T-helper 22 cell (primary cell): ENCODE data around the gene CCDC89.

ENCODE experiments used
- DNase-seq: peaks from one replicate; pipeline ENCODE4 v3.0.0-alpha.2; 2020; ENCODE audit warnings: low read depth

CCDC89 gene

DNA sequence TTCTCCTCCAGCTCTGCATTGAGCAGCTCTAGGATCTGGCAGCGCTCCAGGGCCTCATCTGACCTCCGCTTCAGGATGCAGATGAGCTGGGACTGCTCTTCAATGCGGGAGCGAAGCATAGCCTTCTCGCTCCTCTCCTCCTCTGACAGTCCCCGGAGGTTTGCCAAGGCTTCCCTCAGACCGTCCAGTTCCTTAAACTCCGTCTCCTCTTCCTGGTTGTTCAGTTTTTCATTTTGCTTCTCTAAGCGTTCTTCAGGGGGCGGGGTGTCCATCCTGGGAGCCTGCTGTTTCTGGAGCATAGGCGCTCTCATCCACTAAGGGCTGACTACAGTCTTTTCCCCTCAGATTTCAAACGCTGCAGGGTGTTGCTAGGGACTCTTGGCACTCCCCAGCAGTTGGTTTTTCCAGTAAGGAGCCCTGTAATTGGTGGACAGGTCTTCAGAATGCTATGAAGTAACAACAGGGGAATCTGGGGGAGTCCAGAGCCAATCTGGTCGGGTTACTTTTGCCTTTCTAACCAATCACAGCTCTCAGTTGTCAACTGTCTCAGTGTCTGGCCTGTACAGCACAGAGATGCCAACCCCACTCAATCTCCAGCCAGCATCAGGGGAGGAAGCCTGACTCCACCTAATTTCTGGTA is at the start of gene CCDC89:
TSS of gene CCDC89 (minus strand) at position 376 of the 640 bp plus-strand sequence. CDS start at position 311, 65 bp downstream.
- no peak for DNase-seq

DNA sequence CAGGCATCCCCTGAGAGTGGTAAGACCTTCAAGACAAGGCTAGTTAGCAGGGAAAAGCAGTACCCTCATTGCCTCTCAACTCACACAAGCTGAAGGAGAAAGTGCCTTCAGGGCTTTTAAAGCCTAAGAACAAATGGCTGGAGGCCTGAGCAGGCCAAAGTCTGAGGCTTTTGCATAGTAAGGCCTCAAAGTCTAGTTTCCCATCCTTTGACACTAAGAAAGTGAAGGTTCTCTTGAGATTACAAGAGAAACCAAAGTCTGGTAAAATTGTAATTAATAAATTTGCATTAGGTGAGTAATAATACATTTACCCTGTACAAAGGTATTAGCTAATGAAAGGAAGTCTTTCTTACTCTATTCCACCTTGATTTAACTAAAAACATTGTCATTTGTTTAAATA is 47.0 kb upstream of the CCDC89 start:
- DNase-seq, result no peak

DNA sequence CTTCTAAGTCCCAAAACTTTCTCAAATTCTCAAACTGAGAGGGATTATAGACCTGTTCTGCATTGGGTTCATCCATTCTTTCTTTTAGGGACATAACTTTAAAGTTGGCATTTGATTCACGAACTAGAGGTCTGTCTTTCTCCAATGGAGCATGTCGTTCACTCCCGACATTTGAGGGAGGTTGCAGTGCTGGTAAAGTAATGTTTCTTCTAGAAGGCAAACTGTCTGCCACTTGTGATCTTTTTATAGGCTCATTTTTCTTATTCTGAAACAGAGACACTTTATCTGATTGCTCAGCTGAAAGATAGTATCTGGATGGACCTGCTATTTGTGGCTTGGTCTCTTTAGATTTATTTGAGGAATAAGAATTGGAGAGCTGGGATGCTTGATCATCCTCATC is 40.4 kb upstream of the CCDC89 start:
- DNase-seq, result no peak

DNA sequence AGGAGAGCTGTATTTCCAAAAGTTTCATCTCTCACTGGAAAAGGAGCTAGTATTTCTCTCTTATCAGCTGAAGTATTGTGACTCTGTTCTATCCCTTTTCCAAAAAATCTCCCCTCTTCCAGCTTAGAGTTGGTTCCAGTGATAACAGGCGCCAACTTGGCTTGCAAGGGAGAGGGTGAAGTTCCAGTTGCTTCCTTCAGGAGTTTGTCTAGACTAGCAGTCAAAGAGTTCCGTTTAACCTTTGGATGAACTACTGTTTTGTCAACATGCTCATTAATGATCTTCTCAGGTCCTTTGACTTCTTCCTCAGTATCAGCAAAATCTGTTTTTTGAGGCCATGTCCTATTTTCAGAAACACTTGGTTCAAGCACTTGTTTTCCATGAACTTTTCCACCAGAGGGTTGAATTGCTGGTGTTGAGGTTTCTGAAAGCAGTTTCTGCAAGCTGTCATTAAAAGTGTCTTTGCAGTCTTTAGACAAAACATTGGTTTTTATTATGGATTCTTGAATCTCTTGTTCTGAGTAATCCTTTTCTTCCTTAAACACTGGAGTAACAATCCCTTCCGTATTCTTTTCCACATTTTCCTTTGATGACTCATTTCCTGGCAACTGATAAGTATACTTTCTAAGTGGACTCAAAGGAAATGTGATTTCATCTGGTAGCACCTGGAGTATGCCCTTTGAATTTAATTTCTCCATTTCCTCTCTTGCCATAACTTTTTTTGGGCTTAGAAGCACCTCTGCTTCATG is 39.7 kb upstream of the CCDC89 start:
- no peak for DNase-seq

DNA sequence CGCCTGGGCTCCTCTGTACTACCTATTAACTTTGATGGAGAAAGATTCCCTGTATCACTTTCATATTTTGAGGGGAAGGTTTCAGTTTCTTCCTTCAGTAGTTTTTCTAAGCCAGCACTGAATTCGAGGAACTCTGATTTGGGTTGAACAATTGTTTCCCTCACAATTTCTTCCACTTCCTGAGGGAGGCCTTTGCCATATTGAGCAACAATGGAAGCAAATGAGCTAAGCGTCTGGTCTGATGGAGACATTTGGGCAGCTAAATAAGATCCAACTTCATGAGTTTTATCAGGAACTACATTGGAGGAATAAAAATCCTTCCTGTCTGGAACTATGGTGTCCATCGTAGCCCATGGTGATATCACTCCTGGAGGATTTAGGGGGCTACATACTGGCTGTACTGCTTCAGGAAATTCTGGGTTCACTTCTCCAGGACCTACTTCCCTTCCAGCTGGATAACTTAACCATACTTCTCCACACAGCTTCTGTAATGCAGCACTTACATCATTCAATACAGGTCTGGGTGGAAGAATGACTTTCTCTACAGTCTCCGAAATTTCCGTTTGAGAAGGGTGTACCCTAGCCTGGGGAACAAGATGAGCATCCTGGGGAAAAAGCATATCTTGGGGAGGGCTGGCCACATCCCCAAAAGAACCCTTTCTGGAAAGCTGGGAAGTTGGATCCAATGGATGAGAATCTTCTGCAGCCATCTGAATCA is 38.9 kb upstream of the CCDC89 start:
- no peak for DNase-seq

DNA sequence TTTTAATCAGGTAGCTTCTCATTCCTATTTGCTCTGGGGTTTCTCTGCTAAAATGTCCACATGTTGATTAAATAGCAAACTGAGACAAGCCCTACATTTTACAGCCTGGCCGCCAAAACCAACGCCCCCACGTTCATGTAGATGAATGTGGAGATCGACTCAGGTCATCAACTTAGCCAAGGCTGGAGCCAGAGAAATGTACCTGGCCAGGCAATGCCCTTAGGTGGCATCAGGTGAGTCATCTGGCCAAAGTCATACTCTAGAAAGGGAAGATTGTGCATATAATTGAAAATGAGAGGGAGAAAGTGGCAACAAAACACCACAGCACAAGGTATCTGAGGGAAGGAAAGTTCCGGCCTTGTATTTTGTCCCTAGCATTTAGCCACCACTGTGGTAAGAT is 37.1 kb upstream of the CCDC89 start:
- no peak for DNase-seq

DNA sequence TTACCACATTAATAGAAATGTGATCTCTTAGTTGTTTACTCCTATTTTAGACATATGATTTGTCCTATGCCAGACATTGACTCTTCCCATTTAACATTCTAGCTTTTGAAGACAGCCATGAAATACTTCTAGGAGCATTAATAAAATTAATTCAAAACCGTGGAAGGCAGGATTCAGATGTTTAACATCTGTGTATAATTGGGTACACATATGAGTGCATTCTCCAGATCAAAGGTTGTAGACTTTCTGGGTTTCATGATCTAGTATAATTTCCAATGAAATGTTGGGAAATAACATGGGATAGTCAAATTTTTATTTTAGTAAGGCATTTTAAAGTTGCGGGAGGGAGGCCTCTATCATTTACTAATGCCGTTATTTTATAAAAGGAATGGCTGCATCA is 35.2 kb upstream of the CCDC89 start:
- no peak for DNase-seq

DNA sequence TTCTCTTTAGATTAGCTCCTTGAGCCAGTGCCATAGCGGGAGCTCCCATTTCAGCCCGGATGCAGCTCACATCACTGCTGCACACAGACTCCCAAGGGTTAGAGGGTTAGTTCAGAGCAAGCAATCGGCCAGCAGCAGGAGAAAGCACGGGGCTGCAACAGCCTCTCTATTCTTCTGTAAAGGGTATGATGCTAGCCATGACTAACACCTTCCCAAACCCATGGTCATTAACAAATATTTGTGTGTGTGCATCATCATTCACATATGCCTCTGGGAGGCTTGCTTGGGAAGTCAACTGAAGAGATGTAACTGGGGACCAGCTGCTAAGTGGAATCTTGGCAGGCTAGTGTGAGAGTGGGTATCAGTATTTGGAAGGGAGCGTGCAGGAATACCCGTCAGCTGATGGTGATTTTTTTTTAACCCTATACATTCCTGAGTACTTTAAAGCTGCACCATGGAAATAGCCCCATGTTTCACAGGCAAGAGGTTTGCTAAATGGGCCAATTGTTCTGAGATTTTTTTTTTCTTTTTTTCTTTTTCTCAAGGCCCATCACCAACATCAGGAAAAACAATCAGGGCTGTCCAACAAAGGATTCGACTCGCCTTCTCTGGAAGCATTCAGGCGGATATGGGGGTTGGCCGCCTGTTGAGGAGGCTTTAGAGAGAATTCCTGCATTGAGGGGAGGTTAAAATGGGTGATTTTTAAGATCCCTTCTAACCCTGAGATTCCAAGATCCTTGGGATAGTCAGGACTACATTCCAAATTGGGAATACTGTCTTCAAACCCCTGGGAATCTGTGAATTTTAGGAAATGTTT is 33.2 kb upstream of the CCDC89 start:
- DNase-seq, result no peak

DNA sequence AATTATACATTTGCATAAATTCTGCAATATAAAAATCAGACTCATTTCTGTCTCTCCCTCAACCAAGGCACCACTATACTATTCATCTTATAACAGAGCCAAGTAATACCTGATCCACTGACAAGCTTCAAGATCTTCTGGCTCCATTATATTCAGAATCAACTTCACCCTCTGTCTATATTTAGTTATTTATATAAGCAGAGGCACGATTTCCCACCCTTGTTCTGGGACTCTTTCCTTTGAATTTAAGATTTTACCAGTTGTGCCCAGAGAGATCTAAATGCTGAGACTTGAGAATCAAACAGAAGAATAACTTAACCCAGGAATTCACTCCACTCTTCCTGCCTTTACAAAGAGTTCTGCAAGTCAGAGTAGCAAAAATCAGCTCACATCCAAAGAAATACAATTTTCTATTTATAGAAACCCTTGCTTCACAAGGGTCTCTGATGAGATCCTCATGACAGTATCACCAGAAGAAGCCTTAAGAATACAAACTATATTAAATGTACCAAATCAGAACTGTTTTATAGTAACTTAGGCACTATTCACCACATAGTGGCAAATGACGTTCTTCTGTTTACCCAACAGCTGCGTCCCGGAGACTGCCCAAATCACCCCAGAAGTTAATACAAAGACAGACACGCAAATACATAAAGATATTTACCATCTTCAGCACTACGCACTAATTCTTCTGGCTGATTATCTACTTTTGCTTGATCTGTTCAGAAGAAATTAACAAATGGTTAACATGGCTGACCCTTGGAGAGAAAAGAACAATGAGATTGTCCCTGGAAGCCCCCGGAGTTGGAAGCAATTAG is 32.3 kb upstream of the CCDC89 start:
- no peak for DNase-seq

DNA sequence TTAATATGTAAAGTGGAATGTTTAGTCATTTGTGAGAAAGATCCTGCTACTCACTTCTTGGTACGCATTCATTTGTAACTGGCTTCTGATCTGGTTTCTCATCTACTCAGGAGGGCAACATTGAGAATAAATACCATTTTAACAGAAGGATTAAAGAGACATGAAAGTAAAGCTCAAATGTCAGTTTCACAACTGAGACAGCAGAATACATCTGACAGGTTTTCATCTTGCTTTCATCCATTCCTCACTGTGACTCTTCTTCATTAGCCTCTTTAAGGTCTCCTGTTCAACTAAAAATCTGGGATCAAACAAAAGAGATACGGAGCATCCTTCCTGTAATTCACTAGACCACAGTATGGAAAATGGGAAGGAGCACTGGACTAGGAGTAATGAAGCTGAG is 31.4 kb upstream of the CCDC89 start:
- no peak for DNase-seq

DNA sequence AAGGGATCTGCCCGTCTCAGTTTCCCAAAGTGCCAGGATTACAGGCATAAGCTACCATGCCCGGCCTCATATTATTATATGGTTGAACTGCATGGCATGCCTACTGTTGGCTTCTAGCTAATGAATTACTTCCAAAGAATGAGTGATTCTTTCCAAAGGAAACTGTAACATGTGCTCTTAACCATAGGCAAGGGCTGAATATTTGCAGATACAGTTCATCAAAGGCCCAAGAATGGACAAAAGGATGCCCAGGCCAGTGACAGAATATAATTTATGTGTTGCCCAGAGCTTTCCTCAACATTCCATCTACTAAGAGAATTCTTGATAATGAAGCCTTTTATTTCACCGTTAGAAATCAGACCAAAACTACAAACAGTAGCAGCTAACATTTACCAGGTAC is 27.0 kb upstream of the CCDC89 start:
- no peak for DNase-seq

DNA sequence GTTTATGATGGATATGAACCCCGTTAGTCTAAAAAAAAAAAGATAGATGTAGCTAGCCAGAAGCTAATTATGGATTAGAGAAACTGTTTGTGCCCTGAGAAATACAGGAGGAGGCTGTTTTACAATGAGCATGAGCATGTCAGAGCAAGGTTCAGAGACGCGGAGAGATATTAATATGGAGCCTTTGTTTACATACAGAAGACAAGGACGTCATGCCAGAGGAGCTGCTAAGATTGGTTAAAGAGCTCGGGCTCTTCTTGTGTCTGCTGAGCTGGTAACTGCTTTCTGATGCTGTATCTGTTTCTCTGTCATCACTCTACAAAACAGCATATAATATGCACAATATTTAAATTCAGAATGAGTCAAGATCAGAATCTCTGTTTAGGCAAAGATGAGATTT is 24.9 kb upstream of the CCDC89 start:
- DNase-seq, result no peak

DNA sequence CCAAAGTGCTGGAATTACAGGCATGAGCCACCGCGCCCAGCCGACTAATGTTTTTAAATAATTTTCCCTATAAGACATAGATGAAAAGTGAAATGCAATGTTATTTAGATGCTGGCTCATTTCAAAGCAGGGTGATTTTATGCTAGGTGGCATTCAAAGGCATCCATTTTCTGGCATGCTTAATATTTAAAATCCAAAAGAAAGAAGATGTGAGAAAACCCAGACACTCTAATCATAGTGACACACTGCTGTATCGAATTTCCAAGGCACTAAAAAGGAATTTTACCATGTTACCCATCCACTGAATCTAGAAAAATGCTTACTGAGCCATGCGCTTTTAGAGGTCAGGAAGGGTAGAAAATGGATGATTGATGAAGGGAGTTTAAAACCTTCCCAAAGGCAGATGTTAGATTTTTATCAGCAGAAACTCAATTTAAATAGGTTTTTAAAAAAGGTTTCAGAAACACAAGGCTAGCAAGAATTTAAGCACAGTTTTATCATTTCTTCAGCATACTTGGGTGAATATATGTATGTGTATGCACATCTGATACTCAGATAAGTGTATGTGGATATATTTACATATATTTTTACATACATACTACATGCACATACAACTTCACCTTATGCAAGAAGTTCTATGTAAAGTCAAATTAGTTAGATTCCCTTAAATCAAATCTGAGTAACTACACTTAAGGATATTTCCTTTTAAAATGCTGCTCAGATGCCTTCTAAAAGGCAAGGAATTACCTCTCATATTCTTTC is 24.1 kb upstream of the CCDC89 start:
- no peak for DNase-seq

DNA sequence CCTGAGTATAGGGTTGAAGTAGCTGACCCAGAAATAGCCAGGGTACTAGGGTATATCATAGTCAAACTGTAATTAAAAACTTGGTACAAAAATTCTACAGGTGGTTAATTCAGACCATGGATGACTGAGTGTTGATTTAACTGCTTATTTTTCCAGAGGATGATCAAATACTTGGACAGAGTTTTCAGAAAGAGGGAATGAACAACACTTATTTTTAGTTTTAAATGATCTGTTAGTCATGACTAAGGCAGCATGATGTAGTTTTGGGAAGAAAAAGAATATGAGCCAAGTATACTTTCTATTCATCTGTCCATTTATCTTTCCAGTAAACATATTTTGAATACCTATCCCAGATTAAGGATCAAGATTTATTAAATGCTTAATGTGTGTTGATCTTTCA is 19.8 kb upstream of the CCDC89 start:
- DNase-seq, result no peak

DNA sequence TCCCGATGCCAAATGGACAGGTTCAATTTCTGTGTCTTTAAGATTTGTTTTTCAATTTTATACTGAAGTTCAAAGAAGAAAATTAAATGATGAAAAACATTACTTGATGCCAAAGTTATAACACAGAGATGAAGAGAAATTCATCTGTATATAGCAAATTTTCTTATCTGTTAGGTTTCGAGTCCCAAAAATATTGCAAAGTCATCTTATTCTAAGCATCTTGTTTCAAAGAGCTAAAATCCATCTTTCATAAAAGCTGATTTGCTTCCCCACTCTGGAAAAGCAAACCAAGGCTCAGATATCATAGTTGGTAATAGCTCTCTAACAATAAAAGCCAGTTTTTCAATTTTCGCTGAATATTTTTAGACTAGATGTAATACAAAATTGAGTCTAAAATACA is 19.0 kb upstream of the CCDC89 start:
- no peak for DNase-seq

DNA sequence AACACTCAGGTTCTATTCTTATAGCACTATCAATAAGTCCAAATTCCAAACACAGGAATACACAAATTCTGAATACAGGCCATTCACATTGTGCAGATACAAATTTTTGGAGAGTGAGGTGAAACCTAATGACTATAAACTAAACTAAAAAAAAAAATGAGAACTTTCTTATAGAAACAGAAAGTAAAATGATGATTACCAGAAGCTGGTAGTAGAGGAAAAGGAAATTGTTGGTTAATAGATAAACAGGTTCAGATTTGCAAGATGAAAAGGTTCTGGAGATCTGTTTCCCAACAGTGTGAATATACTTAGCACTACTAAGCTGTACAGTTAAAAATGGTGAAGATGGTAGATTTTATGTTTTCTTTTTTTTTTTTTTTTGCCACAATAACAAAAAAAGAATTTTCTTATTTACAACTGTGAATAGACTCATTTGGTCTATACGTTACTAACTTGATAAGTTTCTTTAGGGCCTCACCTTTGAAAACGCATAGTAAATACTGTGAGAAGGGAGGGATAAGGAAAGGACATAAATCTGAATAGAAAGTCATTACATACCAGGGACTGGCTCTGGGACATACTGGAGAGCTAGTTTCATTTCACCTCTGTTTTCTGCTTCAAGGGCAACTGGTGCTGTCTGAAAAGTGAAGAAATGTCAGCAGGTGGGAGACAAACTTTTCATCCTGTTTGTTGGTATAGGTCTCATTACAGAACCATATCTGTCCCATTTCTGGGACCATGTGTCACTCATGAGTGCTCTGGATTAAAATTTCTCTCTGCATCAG is 14.2 kb upstream of the CCDC89 start:
- no peak for DNase-seq

DNA sequence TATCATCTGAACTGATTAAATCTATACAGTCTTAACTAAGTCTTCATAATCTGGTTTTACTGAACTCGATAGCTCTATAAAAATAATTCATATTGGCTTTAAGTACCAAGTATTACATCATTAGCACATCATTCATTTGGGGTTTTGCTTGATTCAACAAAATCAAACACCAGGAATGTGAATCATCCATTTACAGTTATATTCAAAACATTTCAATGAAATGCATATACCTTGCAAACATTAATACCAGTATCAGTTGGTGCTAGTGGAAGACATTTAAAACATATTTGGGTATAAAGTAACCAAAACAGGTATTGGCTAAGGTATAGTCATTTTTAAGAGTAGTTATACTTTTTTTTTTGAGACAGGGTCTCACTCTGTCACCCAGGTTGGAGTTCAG is 12.2 kb upstream of the CCDC89 start:
- no peak for DNase-seq

DNA sequence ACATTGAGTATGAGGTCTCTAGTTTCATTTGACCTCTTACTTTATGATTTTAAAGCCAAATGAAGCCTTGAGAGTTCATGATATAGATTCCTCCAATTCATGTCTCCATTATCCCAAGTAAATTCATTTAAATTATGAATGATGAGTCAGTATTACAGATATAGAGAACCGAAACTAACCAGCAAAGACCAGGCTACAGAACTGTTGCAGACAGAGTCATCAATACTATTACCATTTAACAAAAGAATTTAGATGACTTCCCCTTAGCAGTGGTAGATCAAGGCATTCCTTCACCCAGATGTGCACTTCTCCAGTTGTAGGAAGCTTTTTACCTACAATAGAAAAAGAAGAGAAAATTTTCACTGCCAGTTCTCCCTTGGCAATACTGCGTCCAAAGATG is 11.8 kb upstream of the CCDC89 start:
- no peak for DNase-seq

DNA sequence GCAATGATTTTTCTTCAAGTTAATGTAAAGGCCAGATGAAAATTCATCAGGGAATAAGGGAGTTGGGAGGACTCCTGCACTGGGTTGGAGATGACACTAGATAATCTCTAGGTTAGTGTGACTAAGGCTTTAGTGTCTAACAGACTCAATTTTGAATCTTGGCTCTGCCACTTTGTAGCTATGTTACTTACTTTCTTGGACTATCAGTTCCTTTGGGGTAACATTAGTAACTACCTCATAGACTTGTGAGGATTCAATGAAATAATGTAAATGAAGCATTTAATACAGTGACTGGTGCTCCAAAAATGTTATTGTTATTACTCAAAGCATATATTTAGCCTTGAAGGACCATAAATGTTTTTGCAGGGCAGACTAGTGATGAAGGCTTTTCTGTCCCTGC is 9.6 kb upstream of the CCDC89 start:
- no peak for DNase-seq

DNA sequence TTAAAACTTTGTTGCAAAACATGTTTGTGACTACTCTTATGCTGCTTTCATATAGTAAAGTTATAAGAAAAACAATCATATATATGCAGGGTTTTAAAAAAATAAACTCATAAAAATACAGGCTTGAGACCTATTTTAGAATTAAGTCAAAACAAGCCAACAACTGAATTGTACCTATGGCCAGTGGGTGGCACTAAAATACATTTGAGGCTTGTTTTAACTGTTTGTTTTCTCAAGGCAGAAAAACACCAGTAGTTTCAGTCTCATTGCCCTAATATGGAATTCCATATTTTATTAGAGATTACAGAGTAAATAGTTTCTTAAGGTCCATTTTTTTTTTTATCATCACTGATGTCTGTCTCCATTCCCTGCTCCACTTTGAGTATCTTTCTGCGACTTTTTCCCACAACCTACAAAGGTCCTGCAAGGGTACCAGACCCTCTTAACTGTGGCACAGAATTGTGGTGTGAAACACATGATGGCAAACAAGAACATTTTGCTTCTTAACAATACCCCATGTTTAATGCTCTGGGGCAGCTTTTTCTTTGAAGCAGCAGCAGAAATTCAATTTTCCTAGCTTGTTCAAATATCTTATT is 8.5 kb upstream of the CCDC89 start:
- no peak for DNase-seq
